HG02759 (cell line): ENCODE measurements around the gene PTPRU.
"Not testable (repeated sequence)": the region's sequence is repeated elsewhere in the genome, so short reads cannot be mapped to it uniquely, and the experiment has no call there.

Experiments used
- ATAC-seq: cut with Tn5 transposase; IDR thresholded peaks from one replicate; pipeline ENCODE4 v1.9.1; 2021; ENCODE audit warnings: mild to moderate bottlenecking, moderate library complexity; ENCODE audit not compliant: unreplicated experiment

Gene PTPRU

GRCh38 chr1:29285771-29286170 lies 49.4 kb downstream of the PTPRU start:
- no peak for ATAC-seq

- no peak for ATAC-seq
Observed at GRCh38 chr1:29286194-29286767, 50.0 kb downstream of the PTPRU start.

- no peak for ATAC-seq
Observed at GRCh38 chr1:29289493-29289892, 53.2 kb downstream of the PTPRU start.

GRCh38 chr1:29290414-29290985 lies 54.2 kb downstream of the PTPRU start:
- no peak for ATAC-seq

- ATAC-seq: no peak
Observed at GRCh38 chr1:29291756-29292155, 55.4 kb downstream of the PTPRU start.

GRCh38 chr1:29292344-29292743 lies 56.0 kb downstream of the PTPRU start:
- ATAC-seq: no peak

- ATAC-seq: no peak
Observed at GRCh38 chr1:29297450-29297849, 61.1 kb downstream of the PTPRU start.

GRCh38 chr1:29298246-29298645 lies 61.9 kb downstream of the PTPRU start:
- ATAC-seq: no peak

- ATAC-seq: no peak
Observed at GRCh38 chr1:29299446-29299845, 63.1 kb downstream of the PTPRU start.

- ATAC-seq: not testable (repeated sequence)
Observed at GRCh38 chr1:29301732-29302131, 65.4 kb downstream of the PTPRU start.

GRCh38 chr1:29303201-29304024 lies 67.1 kb downstream of the PTPRU start:
- no peak for ATAC-seq

- no peak for ATAC-seq
Observed at GRCh38 chr1:29304025-29304684, 67.8 kb downstream of the PTPRU start.

GRCh38 chr1:29305943-29306342 lies 69.6 kb downstream of the PTPRU start:
- no peak for ATAC-seq

- ATAC-seq: no peak
Observed at GRCh38 chr1:29306471-29307140, 70.3 kb downstream of the PTPRU start.

GRCh38 chr1:29309075-29309474 lies 72.8 kb downstream of the PTPRU start:
- no peak for ATAC-seq

GRCh38 chr1:29309621-29310020 lies 73.3 kb downstream of the PTPRU start:
- no peak for ATAC-seq

- ATAC-seq: no peak
Observed at GRCh38 chr1:29310616-29311180, 74.4 kb downstream of the PTPRU start.

GRCh38 chr1:29311352-29312030 lies 75.2 kb downstream of the PTPRU start:
- ATAC-seq: no peak

- no peak for ATAC-seq
Observed at GRCh38 chr1:29312469-29313461, 76.4 kb downstream of the PTPRU start.
